Posterior vena cava (tissue), 2 donors: ENCODE measurements around the gene PAK2. TPM values are rescaled to one million over a fixed set of nuclear protein-coding genes. Genes with fewer than 3 reads are reported as not detected.
"Not testable (repeated sequence)": the region's sequence is repeated elsewhere in the genome, so short reads cannot be mapped to it uniquely, and the experiment has no call there.

Source experiments
- DNase-seq: peaks from one replicate; pipeline ENCODE4 v3.0.0-alpha.2; 2020; ENCODE audit warnings: low spot score
- intact Hi-C, 2 donors: fragments of 100-400 bp; cut with DNase I; formaldehyde crosslinking; loops; one replicate each; pipeline versions ENCODE4 v1.14.1 to v1.14.2; 2022 to 2023
- long read RNA-seq, 2 donors: library from polyadenylated mRNA; unstranded; transcript quantifications; one replicate each; pipeline ENCODE4 v2.0.0, GENCODE V29; 2020 to 2021
- total RNA-seq, 2 donors: library from RNA; stranded (reverse); fragmentation: NEBNext Ultra II Directional; extraction: Animal tissue kit (Norgen Biotek cat#: 25700); gene quantifications; one replicate each; pipeline ENCODE4 v1.2.1, GENCODE V29; 2021
- donor health status: DM: yes; HTN: yes; CAD: no.
- donor health status: DM: yes; HTN: yes; CAD: no.

PAK2 gene
- 10 to 100 TPM; 39.7 to 57.9 TPM for total RNA-seq
- long read RNA-seq, donor 1, full-length matches to known transcripts, result 3 of 11 reads
- long read RNA-seq, donor 1, partial matches to known transcripts, result 4 of 11 reads
- long read RNA-seq, donor 1, other reads (novel, unspliced or antisense), result 4 of 11 reads
- long read RNA-seq, donor 2, full-length matches to known transcripts, result 5 of 26 reads
- long read RNA-seq, donor 2, partial matches to known transcripts, result 14 of 26 reads
- long read RNA-seq, donor 2, other reads (novel, unspliced or antisense), result 7 of 26 reads

DNA sequence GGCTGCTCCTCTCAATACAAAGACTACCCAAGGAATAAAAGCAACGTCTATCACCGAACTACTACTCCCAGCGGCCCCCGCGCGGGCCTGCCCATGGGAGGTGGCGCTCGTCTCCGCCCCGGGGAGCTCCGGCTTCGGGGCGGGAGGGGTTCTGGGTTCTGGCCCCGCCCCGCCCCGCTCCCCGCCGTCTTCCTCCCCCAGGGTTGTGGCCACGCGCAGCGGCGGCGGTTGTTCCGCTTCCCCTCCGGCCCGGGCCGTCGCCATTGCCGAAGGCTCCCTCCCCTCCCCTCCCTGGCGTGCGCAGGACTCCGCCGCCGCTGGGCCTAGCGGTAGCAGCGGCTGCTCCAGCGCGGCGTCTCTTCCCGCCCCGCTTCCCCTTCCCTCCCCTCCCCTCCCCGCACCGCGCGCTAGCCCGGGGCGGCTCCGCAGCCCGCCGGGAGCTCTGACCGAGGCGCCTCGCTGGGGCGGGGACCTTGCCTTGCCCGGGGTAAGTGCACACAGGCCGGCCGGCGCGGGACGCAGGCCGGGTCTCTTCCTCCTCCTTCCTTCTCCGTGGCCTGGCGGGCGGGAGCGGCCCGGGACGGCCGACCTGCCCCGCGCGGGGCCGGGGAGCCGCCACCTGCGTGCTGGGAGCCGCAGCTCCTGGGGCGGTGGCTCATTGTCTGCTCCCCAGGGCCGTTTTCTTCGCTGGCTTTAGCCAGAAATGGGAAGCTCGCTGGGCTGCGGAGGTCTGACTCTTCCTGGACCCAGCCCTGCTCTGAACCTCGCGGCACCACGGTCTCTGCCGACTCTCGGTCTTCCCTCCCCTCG is at the start of gene PAK2:
Gene PAK2 (plus strand): TSS at position 187 of the 810 bp plus-strand sequence. CDS start 42,790 bp downstream, outside the sequence.
- peak; percentile 98 for DNase-seq
- intact Hi-C loops, result loop anchor here in 1 of 2 donors (10.0 kb wide), 1 partner anchor 575 kb away; no protein-coding TSS in a partner anchor

DNA sequence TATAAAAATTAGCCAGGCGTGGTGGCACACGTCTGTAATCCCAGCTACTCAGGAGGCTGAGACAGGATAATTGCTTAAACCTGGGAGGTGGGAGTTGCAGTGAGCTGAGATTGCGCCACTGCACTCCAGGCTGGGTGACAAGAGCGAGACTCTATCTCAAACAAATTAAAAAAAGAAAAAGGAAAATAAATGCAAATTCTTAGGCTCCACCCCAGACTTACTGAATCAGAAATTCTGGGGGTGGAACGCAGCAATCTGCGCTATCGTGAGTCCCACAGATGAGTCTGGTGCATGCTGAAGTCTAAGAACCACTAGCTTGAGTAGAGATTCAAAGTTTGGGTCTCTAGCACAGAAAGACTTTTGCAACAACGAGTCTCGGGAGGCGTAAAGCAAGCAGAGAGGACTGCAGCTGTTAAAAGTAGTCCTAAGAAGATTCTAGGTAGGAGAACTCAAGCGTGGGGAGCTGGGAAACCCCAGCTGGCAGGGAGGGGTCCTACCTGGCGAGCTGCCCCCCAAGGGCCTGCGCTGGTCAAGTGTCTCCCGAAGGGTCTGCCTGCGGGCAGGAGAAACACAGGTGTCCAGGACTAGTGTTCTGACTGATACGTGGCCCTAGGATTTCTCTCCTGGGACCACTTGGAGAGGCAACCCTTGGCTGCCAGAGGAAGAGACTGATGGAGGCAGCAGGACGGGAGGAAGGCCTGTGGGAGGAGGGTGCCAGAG is 49.6 kb upstream of the PAK2 start:
- DNase-seq, result no peak
- intact Hi-C loops, result loop anchor here in 1 of 2 donors (5.0 kb wide), 1 partner anchor 78 kb away; no protein-coding TSS in a partner anchor

DNA sequence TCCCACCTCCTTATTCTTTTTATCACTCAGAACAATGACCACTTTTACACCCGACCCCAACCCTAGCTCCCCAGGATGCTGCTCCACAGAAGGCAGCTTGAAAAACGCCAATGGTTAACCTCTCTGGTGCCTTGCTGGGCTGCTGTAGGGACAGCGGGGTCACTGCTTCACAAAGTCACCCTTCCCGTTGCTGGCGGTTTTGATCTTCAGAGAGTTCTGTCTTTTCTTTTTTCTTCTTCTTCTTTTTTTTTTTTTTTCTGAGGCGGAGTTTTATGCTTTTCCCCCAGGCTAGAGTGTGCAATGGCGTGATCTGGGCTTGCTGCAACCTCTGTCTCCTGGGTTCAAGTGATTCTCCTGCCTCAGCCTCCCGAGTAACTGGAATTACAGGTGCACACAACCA is 48.3 kb upstream of the PAK2 start:
- intact Hi-C loops, result no loop called here

DNA sequence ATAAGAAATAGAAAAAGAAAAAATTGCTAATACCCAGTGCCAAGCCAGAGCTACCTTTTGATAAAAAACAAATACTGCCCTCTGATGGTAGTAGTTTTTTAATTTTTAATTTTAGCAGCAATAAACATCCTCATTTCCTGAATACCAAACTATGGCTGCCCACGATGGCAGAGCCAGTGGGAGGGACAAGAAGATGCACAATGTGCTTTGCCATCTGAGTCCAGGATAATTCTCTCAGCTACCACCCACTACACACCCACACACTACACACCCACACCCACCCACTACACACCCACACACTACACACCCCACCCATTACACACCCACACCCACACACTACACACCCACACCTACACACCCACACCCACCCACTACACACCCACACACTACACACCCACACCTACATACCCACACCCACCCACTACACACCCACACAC is 45.4 kb upstream of the PAK2 start:
- no peak for DNase-seq
- intact Hi-C loops, result no loop called here

More for the DNA sequence above, 48.3 kb upstream of the PAK2 start:
- no peak for DNase-seq

- intact Hi-C loops, result no loop called here
- no peak for DNase-seq
Measured at GRCh38 chr3:196694941-196695848, 44.5 kb upstream of the PAK2 start.

- no peak for DNase-seq
- intact Hi-C loops, result no loop called here
Measured at GRCh38 chr3:196695849-196696226, 43.8 kb upstream of the PAK2 start.

- DNase-seq, result no peak
- intact Hi-C loops, result no loop called here
Measured at GRCh38 chr3:196697270-196697669, 42.4 kb upstream of the PAK2 start.

DNA sequence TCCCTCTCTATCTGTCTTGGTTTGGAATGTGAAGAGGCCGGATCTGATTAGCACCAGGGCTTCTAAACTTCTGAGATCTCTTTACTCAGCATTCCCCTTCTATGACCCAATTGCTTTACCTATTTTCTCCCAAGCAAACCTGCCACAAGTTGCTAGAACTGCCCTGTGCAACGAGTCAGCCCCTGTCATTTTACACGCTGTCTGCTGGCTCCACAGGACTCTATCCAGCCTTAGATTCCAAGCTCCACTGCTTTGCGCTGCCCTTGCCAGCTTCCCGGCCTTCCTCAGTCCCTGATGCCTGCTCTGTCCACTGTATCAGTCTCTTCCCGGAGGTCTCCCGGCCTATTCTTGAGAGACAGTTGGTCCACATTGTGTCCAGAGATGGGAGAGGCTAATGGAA is 39.9 kb upstream of the PAK2 start:
- DNase-seq, result no peak
- intact Hi-C loops, result no loop called here

DNA sequence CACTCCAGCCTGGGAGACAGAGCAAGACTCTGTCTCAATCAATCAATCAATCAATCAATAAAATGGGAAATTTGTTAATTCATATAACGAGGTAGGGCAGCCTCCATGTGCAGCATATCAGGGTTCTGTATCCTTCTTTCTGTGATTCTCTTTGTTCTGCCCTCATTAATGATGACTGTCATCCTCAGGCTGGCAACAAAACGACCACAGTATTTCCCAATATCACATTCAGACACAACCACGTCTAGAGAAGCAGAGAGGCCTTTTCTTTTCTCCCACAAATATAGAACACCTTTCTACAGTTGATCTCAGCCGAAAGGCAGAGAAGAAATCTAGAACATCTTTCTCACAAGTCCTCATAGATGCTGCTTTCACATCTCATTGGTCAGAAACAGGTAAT is 38.9 kb upstream of the PAK2 start:
- no peak for DNase-seq
- intact Hi-C loops, result no loop called here

GRCh38 chr3:196706327-196706726 is 33.3 kb upstream of the PAK2 start:
- no peak for DNase-seq
- intact Hi-C loops, result no loop called here

- intact Hi-C loops, result no loop called here
- no peak for DNase-seq
Measured at GRCh38 chr3:196706731-196707130, 32.9 kb upstream of the PAK2 start.

- intact Hi-C loops, result no loop called here
Measured at GRCh38 chr3:196707566-196707965, 32.1 kb upstream of the PAK2 start.

GRCh38 chr3:196708467-196708866 is 31.2 kb upstream of the PAK2 start:
- intact Hi-C loops, result no loop called here
- no peak for DNase-seq

More at GRCh38 chr3:196707566-196707965, 32.1 kb upstream of the PAK2 start:
- DNase-seq, result no peak

GRCh38 chr3:196711838-196712513 is 27.7 kb upstream of the PAK2 start, which contains the start of the genes CEP19 and PIGX:
Gene CEP19, minus strand, starts transcription at chr3:196712250. Its CDS starts 3,593 bp downstream, at chr3:196708657.
Gene PIGX, plus strand, starts transcription at chr3:196712377.
- intact Hi-C loops, result no loop called here
- peak; percentile 95 for DNase-seq

DNA sequence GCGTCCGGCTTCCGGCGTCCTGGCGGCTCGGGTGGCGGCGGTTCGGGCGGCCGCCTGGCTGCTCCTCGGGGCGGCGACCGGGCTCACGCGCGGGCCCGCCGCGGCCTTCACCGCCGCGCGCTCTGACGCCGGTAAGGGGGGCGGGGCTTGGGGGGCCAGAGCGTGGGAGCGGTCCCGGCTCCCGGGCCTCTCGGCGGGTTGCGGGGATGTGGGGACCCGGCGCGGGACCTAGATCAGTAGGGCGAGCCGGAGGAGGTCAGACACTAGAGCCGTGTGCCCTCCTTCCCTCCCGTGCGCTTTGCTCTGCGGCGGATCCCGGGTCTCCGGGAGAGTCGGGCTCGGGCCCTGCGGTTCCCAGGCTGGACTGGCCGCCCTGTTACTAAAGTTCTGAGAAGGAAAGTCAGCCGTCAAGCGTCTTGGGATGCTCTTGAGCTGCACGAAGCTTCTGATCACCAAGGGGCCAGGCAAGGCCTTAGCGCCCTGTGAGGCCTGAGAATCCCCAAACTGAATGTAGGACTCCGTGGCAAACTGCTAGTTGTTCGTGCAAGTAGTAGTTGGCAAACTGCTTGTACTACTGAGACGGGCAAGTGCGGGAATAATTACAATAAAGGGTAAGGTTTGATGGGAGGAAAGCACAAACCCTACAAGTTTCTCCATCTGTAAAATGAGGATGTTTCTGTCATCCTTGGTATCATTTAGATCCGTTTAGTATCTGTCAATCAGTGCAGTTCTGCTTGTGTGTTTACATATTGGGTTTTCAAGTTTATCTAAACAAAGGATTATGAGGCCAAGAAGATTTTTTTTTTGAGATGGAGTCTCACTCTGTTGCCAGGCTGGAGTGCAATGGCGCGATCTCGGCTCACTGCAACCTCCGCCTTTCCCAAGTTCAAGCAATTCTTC is 26.9 kb upstream of the PAK2 start:
- intact Hi-C loops, result no loop called here
- peak; percentile 86 for DNase-seq

- intact Hi-C loops, result not testable (repeated sequence)
Measured at GRCh38 chr3:196717162-196717561, 22.5 kb upstream of the PAK2 start.

GRCh38 chr3:196721097-196721496 is 18.6 kb upstream of the PAK2 start:
- intact Hi-C loops, result no loop called here
- no peak for DNase-seq

More at GRCh38 chr3:196717162-196717561, 22.5 kb upstream of the PAK2 start:
- DNase-seq, result not testable (repeated sequence)
